Panc1 (cell line): Measurements from ENCODE around the gene P2RY2. TPM values are rescaled to one million over a fixed set of nuclear protein-coding genes. Genes with fewer than 3 reads are reported as not detected.

ENCODE experiments used
- ATAC-seq: fragments of 200-7000 bp; cut with Tn5 transposase; 2 replicates; pipeline ENCODE4 v1.9.1; 2020; ENCODE audit warnings: mild to moderate bottlenecking, moderate library complexity
- BruUV-seq: library from RNA; stranded (reverse); fragments of 400-500 nt; replicated peaks from 2 replicates; lab custom pipeline; 2021; lab: Mats Ljungman, UMichigan
- CTCF ChIA-PET: fragments of 300-600 bp; sonication (Branson Sonifier 250); formaldehyde crosslinking; loops from one replicate; lab custom pipeline; 2022; ENCODE audit warnings: antibody characterized with exemption; lab: Charles Lee
- POLR2A ChIA-PET: fragments of 300-600 bp; sonication (Branson Sonifier 250); formaldehyde crosslinking; loops from one replicate; lab custom pipeline; 2022; ENCODE audit warnings: antibody characterized with exemption; lab: Charles Lee
- DNase-seq: peaks from one replicate; pipeline ENCODE4 v3.0.0-alpha.2; 2010; ENCODE audit warnings: low read depth, low spot score
- H3K27ac ChIP-seq: 2 replicates; pipeline ENCODE4 v1.5.1; 2011; ENCODE audit warnings: mild to moderate bottlenecking, low read length, inconsistent platforms
- H3K27me3 ChIP-seq: fragments of 200-500 bp; sonication (Bioruptor generic); 2 replicates; pipeline ENCODE4 v1.6.0; 2014; ENCODE audit warnings: low read length, inconsistent platforms; ENCODE audit not compliant: control insufficient read depth, insufficient read depth
- H3K36me3 ChIP-seq: fragments of 200-500 bp; sonication (Bioruptor generic); 2 replicates; pipeline ENCODE4 v1.5.1; 2014; ENCODE audit warnings: inconsistent platforms, mild to moderate bottlenecking, low read length, moderate library complexity; ENCODE audit not compliant: control insufficient read depth, insufficient read depth
- H3K4me1 ChIP-seq: 2 replicates; pipeline ENCODE4 v1.5.1; 2011; ENCODE audit warnings: inconsistent platforms, mild to moderate bottlenecking, low read length, moderate library complexity; ENCODE audit not compliant: control insufficient read depth, insufficient read depth
- H3K4me3 ChIP-seq, 2 experiments: 2 replicates each; pipeline ENCODE4 v1.5.1; 2011 to 2012; ENCODE audit warnings: low read depth in 2 of 2, low read length in 2 of 2, mild to moderate bottlenecking in 2 of 2, inconsistent platforms in 1 of 2, moderate library complexity in 1 of 2
- H3K9me3 ChIP-seq: fragments of 200-500 bp; sonication (Bioruptor generic); 2 replicates; pipeline ENCODE4 v1.5.1; 2014; ENCODE audit warnings: low read depth, mild to moderate bottlenecking, inconsistent platforms, low read length, moderate library complexity; ENCODE audit not compliant: control insufficient read depth, insufficient read depth
- CTCF ChIP-seq: fragments of 450-650 bp; IDR thresholded peaks from 2 replicates; pipeline ENCODE4 v1.5.1; 2017; ENCODE audit warnings: mild to moderate bottlenecking
- POLR2AphosphoS5 ChIP-seq: IDR thresholded peaks from 2 replicates; pipeline ENCODE4 v1.6.1; 2012; ENCODE audit warnings: mild to moderate bottlenecking, low read depth, low read length, moderate library complexity
- REST ChIP-seq, 2 experiments: IDR thresholded peaks; 2 replicates each; pipeline ENCODE4 v1.6.1; 2011 to 2012; ENCODE audit warnings: low read depth in 2 of 2, control low read depth in 1 of 2, low read length in 1 of 2, mild to moderate bottlenecking in 1 of 2, moderate library complexity in 1 of 2; ENCODE audit not compliant: insufficient read depth in 1 of 2
- SIN3A ChIP-seq: IDR thresholded peaks from 2 replicates; pipeline ENCODE4 v1.6.1; 2012; ENCODE audit warnings: low read depth, mild to moderate bottlenecking, low read length, moderate library complexity, borderline replicate concordance; ENCODE audit not compliant: insufficient read depth
- TCF7L2 ChIP-seq: IDR thresholded peaks from 2 replicates; pipeline ENCODE4 v1.6.1; 2011; ENCODE audit warnings: mild to moderate bottlenecking, low read depth, low read length, inconsistent platforms
- in situ Hi-C: cut with HindIII; loops from 2 replicates; pipeline ENCODE4 v1.10.0; 2016; ENCODE audit warnings: low sequenced_read_pairs, low pct_unique_long_range_greater_than_20kb
- intact Hi-C: fragments of 100-400 bp; cut with micrococcal nuclease; formaldehyde crosslinking; loops from one replicate; pipeline ENCODE4 v1.10.0; 2022; ENCODE audit not compliant: unreplicated experiment
- total RNA-seq: library from RNA; stranded (reverse); gene quantifications from one replicate; pipeline ENCODE4 v1.2.1, GENCODE V29; 2021; ENCODE audit not compliant: unreplicated experiment

The P2RY2 gene
- total RNA-seq, 1 experiment from 2014 or later: 2.4 TPM

- Histone ChIP-seq H3K4me3 (no peak overlapping the region), H3K4me1 (no peaks in the 10 kb centered on the region), H3K27ac (no peak overlapping the region), H3K9me3 (no peaks in the 10 kb centered on the region), H3K36me3 (no peaks in the 10 kb centered on the region), H3K27me3 (no peaks in the 10 kb centered on the region; the same call in none of the 2 replicates)
- DNase-seq (no peak), ATAC-seq (no peak)
- POLR2A ChIA-PET: no interaction called here
- CTCF ChIA-PET: no interaction called here
- in situ Hi-C loops (no loop called here), intact Hi-C loops (no loop called here)
- no TSS peak for BruUV-seq
- no peak for TF ChIP-seq TCF7L2
- TF ChIP-seq REST (IDR thresholded peaks at IDR 0.05; ENCODE audit: insufficient read depth in 1 of 2, low read depth in 2 of 2, low read length in 1 of 2): no peak
- TF ChIP-seq CTCF: no peak
- TF ChIP-seq POLR2AphosphoS5: no peak
- no peak for TF ChIP-seq SIN3A
Measured at GRCh38 chr11:73200256-73200655, 17.8 kb upstream of the P2RY2 start.

DNA sequence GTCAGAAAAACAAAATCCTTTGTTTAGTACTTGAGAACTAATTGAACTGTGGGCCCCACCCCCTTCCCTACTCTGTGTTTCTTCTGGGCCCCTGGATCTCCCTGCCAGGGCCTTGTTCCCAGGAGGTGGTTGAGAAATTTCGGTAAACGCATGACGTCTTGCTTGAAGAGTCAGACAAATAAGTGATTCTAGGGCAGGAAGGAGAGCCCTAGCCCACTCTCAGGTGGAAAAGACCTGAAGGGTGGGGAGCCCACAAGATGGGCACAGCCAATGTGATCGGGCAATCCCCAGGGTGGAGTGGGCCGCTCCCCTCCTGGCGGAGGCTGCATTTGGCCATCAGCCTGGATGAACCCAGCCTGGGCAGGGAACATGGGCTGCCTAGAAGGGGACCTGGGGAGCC lies 16.8 kb upstream of the P2RY2 start:
- POLR2A ChIA-PET: no interaction called here
- CTCF ChIA-PET: no interaction called here
- H3K9me3 ChIP-seq: no peaks in the 10 kb centered on the region
- in situ Hi-C loops: no loop called here
- ATAC-seq: no peak
- no peaks in the 10 kb centered on the region for H3K4me1 ChIP-seq
- H3K27ac ChIP-seq: no peak overlapping the region
- TF ChIP-seq TCF7L2: no peak
- DNase-seq: no peak
- no TSS peak for BruUV-seq
- intact Hi-C loops: no loop called here
- H3K4me3 ChIP-seq: no peak overlapping the region
- no peaks in the 10 kb centered on the region; the same call in none of the 2 replicates for H3K27me3 ChIP-seq
- H3K36me3 ChIP-seq: no peaks in the 10 kb centered on the region

DNA sequence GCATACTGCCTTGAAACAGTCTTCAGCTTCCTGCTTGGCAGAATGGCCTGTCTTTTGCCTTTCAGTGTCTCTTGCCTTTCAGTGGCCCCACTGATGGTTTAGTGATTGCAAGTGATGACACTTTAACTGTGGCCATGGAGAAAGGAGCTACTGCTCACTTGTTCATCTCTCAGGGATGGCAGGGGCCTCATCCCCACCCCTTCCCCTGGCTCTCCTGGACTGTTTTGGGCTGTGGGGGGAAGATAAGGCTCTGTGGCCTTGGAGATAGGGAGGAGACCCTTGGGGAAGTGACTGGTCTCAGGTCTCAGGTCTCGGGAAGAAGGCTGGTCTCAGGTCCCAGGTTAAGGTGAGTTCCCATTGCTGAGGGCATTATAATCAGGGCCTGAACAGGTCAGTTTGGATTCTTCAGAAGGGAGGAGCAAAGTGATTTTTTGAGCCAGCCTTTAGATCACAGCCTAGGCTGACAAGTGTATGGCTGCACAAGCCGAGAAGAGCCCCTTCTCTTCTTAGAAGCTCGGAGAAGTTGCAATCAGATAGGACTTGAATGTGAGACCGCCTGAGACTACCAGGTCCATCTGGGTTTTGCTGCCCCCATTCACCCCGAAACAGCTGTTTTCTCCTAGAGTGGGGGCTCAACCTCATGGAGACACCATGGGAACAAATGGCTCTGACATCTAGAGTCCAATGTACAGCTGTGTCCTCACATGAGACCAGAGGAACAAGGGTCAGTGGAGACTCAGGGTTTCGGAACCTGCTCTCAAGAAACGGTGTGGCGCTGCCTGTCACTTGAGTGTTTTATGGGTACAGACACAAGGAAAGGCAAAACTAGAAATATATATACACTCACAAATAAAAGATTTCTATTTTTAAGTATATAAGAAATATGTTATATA lies 15.9 kb upstream of the P2RY2 start:
- DNase-seq (no peak), ATAC-seq (no peak)
- Histone ChIP-seq H3K36me3 (no peaks in the 10 kb centered on the region), H3K4me1 (no peaks in the 10 kb centered on the region; the same call in 1 of the 2 replicates), H3K4me3 (no peak overlapping the region), H3K9me3 (no peaks in the 10 kb centered on the region), H3K27ac (no peak overlapping the region), H3K27me3 (peaks cover 4% of the 10 kb centered on the region; the same call in 1 of the 2 replicates)
- TF ChIP-seq TCF7L2: no peak
- no peak for TF ChIP-seq CTCF
- no peak for TF ChIP-seq REST (IDR thresholded peaks at IDR 0.05; ENCODE audit: insufficient read depth in 1 of 2, low read depth in 2 of 2, low read length in 1 of 2)
- no peak for TF ChIP-seq POLR2AphosphoS5
- TF ChIP-seq SIN3A: no peak
- ChIA-PET POLR2A (no interaction called here), CTCF (no interaction called here)
- in situ Hi-C loops: no loop called here
- intact Hi-C loops: no loop called here
- BruUV-seq: no TSS peak
